Lower leg skin (tissue), 3 donors: ENCODE results near the gene CHD5.

Experiments used
- CTCF ChIP-seq, 3 donors: fragments of 450-650 bp; IDR thresholded peaks; one replicate each; pipeline ENCODE4 v1.5.1; 2016; ENCODE audit warnings: antibody characterized with exemption in 3 of 3, mild to moderate bottlenecking in 3 of 3, moderate library complexity in 2 of 3
- POLR2A ChIP-seq, 2 donors: fragments of 450-650 bp; IDR thresholded peaks; one replicate each; pipeline ENCODE4 v1.6.1; 2016 to 2017; ENCODE audit warnings: antibody characterized with exemption in 2 of 2, mild to moderate bottlenecking in 1 of 2, moderate library complexity in 1 of 2

GRCh38 chr1:6144647-6145395 is 35.3 kb downstream of the CHD5 start:
- TF ChIP-seq POLR2A (IDR thresholded peaks at IDR 0.05), result no peak
- no peak for TF ChIP-seq CTCF (IDR thresholded peaks at IDR 0.05)
